ENCODE data around the gene POLG2.
"Not testable (repeated sequence)": the region's sequence is repeated elsewhere in the genome, so short reads cannot be mapped to it uniquely, and the experiment has no call there.

Gene POLG2

GRCh38 chr17:64480951-64481350 lies 15.9 kb downstream of the POLG2 start:
- DNase-seq = no peak

DNA sequence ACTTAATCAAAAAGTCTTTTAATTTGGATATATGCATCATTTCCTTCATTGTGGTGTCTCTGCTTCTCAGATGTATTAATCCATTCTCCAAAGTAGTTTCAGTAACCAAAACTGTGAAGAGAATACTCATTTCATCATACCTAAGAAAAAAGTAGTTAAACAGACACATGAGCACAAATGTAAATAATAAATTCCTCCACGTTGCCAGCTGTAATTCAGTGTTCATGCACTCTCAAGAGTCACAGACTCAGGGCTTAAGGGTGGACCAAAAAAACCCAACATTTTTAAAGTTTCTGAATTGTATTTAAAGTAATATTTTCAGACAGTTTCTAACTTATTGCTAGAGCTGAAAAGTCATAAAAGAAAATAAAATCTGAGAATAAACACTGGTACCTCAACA lies 19.0 kb downstream of the POLG2 start:
- no peak for DNase-seq

GRCh38 chr17:64472564-64472963 lies 24.3 kb downstream of the POLG2 start:
- no peak for DNase-seq

GRCh38 chr17:64471440-64471839 lies 25.4 kb downstream of the POLG2 start:
- DNase-seq = no peak

DNA sequence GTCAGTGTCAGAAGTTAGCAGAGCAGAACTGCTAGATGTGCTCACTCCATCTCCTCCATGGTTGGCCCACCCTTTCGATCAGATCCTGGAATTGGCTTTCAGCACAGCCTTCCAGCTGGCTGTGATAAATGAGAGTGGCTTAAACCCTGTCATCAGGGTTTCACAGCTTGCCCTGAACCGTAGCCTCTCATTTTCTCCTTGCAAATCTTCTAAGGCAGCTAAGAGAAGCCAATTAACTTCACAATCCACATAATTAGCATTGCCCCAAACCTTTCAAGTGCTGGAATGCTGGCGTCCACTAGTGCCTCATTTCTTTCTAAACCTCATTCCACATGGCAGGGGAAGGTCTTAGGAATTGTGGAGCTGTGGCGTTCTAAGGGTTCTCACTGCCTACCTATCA lies 26.2 kb downstream of the POLG2 start:
- no peak for DNase-seq

DNA sequence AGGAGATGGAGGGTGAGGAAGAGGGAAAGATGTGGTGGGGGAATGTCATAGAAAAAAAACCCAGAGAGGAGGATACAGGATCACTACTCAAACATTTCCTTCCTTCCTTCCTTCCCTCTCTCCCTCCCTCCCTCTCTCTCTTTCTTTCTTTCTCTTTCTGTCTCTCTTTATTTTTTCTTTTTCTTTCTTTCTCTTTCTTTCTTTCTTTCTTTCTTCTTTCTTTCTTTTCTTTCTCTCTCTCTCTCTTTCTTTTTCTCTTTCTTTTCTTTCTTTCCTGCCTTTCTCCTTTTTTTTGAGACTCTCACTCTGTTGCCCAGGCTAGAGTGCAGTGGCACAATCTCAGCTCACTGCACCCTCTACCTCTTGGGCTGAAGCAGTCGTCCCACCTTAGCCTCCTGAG lies 30.0 kb downstream of the POLG2 start:
- not testable (repeated sequence) for DNase-seq

DNA sequence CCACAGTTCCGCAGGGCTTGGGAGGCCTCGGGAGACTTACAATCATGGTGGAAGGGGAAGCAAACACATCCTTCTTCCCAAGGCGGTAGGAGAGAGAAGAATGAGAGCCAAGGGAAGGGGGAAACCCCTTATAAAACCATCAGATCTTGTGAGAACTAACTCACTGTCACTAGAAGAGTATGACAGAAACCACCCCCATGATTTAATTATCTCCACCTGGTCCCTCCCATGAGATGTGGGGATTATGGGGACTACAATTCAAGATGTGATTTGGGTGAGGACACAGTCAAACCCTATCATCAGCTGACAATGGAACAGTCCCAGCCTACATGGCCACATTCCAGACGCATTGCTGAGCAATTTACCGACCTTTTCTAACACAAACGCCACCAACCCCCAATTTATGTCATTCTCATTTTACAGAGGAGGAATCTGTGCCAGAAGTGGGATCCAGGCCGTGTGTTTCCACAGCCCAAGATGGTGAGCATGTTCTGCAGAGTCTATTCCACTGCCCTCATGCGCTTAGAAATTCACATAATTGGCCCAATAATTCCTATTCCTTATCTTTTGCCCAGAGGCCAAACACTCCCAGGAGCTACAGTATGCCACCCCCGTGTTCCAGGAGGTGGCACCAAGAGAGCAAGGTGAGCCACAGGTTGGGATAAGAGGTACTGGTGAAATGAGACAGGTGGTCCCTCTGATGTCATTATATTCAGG lies 30.7 kb downstream of the POLG2 start:
- DNase-seq = no peak

DNA sequence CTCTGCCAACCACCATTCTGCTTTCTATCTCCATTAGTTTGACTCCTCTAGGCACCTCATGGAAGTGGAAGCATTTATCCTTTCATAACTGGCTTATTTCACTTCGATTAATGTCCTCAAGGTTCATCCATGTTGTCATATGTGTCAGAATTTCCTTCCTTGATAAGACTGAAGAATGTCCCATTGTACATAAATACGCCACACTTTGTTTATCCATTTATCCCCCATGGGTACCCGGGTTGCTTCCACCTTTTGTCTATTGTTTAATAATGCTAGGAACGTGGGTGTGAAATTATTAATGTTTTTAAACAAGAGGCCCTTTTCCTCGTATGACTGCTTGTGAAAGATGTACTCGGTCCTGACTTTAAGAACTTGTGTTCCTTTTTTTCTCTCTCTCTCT lies 35.1 kb downstream of the POLG2 start:
- DNase-seq = no peak

GRCh38 chr17:64460955-64461354 lies 35.9 kb downstream of the POLG2 start:
- no peak for DNase-seq

DNA sequence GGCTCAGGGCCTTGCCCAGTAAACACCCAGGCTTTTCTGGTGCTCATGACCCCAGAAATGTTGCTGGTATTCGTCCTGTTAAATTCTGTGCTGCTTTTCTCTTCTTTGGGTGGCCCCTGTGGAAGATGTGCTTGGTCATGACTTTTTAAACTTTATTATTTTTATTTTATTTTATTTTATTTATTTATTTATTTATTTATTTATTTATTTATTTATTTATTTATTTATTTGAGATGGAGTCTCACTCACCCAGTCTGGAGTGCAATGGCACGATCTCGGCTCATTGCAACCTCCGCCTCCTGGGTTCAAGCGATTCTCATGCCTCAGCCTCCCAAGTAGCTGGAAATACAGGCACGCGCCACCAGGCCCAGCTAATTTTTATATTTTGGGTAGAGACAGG lies 37.0 kb downstream of the POLG2 start:
- DNase-seq = not testable (repeated sequence)

GRCh38 chr17:64459284-64459747 lies 37.5 kb downstream of the POLG2 start:
- no peak for DNase-seq

DNA sequence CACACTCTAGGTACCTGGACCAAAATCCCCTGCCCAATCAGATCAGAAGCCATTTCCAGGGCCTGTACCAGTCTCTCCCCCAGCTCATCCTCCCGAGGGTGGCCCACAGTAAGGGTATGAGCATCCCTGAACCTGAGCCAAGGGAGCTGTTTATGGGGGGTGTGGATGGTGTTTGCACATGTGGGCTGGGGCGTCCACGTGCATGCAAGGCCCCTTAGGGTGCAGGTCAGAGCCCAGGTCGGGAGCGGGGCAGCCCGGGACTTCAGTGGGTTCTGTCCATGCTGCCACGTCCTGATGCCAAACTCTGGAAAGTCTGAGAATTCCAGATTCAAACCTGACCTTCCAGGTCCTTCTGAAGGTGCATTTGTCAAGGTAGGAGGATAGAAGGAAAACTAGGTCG lies 38.1 kb downstream of the POLG2 start:
- DNase-seq = no peak

DNA sequence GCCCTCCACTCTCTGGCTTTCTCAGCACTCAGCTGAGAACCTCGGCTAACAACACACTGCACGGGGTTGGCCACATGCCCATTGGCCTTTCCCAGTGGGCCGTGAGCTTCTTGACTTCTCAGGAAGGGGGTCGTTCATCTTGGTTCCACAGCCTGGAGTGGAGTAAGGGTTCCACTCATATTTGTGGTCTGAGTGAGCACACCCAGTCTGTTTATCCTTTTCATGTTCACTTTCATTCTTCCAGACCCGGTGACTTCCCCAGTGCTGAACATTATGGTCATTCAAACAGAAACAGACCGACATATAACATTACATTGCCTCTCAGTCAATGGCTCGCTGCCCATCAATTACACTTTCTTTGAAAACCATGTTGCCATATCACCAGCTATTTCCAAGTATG lies 39.7 kb downstream of the POLG2 start:
- no peak for DNase-seq

DNA sequence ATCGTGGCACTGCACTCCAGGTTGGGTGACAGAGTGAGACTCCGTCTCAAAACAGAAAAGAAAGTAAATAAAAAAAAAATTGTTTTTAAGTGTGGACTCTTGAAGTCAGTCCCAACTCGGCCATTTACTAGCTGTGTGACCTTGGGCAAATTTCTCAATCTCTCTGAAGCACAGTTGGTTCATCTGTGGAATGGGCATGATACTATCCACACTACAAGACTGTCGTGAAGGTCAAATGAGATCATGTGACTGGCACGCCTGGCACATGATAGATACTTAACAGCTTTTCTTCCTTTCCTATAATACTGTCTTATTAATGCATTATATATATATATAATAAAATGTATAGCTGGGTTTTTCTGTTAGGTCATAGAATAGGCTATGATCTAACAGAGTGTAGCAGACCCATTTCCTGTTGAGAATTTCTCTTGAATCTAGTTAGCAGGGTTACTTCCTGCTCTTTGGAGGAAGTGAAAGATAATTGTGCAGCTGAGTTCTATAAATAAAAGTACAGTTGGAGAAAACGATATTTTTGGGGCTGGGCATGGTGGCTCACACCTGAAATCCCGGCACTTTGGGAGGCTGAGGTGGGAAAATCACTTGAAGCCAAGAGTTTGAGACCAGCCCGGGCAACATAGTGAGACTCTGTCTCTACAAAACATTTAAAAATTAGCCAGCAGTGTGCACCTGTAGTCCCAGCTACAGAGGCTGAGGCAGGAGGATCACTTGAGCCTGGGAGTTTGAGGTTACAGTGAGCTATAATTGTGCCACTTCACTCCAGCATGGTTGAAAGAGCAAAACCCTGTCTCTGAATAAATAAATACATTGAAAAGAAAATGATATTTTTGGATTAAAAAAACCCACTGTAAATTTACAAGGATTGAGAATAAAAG lies 40.6 kb downstream of the POLG2 start:
- no peak for DNase-seq

- no peak for DNase-seq
Observed at GRCh38 chr17:64449545-64449944, 47.3 kb downstream of the POLG2 start.

- no peak for DNase-seq
Observed at GRCh38 chr17:64448665-64449512, 48.0 kb downstream of the POLG2 start, which contains the start of gene MILR1. Gene MILR1, plus strand, starts transcription at chr17:64449115. Its CDS starts 54 bp downstream, at chr17:64449169.

DNA sequence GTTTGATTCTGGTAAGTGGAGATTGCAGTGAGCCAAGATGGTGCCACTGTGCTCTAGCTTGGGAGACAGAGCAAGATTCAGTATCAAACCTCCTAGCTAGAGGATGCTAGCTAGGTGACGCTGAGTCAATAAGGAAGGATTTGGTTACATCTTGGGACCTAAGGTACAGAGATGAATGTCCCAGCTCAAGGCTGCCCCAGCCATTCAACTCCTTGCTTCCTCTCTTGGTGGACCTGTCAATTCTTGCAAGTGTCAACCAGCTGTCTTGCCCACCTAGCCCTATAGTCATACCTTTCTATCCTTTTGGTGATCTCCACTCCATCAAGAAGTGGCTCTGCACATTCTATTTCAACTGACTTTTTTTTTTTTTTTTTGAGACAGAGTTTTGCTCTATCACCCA lies 49.3 kb downstream of the POLG2 start:
- DNase-seq = no peak

- DNase-seq = no peak
Observed at GRCh38 chr17:64443086-64443760, 53.6 kb downstream of the POLG2 start.

DNA sequence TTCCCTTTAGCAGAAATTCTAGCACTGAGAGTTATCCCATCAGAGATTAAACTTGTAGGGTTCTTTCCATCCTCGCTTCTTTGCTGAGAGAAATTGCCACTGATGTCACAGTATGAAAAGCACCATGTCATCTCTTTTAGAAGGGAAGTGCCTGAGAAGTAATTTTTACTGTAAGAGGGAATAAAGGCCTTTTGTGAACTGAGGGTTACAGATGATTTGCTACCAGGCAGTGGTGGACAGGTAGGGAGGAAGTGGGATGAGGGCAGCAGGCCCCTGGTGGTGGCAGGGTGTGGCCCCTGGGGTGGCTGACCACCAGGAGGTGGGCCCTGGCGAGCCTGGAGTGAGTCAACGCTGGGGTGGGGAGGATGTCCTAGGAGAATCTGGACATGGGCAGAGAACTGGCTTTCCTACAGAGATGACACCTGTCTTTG lies 54.3 kb downstream of the POLG2 start:
- DNase-seq = no peak

DNA sequence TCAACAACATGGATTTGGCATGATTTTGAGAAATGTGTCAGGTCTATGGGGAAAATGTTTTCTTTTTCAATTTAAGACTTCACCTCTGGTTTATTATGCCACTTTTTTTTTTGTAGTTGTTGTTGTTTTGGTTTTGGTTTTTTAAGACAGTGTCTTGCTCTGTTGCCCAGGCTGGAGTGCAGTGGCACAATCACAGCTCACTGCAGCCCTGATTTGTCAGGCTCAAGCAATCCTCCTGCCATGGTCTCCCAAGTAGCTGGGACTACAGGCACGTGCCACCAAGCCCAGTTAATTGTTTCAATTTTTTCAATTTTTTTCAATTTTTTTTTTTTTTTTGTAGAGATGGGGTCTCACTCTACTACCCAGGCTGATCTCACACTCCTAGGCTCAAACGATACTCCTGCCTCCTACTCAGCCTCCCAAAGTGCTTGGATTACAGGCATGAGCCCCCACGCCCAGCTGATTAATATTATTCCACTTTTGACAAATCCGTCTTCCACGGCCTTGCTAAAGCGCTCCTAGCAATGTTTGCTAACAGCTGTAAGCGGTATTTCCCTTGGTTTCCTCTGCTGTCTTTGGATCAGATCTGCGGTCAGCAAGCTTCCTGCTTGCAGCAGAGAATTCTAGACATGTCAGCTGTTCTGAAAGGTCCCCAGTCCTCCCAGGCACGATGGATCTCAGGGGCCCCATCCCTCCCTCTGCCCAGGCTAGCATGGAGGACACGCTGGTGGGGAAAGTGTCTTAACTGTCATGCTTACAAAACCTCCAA lies 54.9 kb downstream of the POLG2 start:
- no peak for DNase-seq

- no peak for DNase-seq
Observed at GRCh38 chr17:64439956-64440355, 56.9 kb downstream of the POLG2 start.

- DNase-seq = not testable (repeated sequence)
Observed at GRCh38 chr17:64439521-64439920, 57.3 kb downstream of the POLG2 start.

All from activated T-cell treated with anti-CD3 and anti-CD28 coated beads for 4 hours (primary cell).